SK-N-SH treated with all-trans-retinoic acid at 6 μM for 48 hours (cell line): ENCODE data around the gene XRN1.

Experiments
- ATAC-seq: fragments of 200-7000 bp; cut with Tn5 transposase; 3 replicates; pipeline ENCODE4 v1.9.1; 2020; ENCODE audit warnings: mild to moderate bottlenecking, moderate library complexity
- ARNTL ChIP-seq: fragments of 450-650 bp; formaldehyde crosslinking; IDR thresholded peaks from 2 replicates; pipeline ENCODE4 v1.5.0; 2020; ENCODE audit warnings: low read depth, mild to moderate bottlenecking, moderate library complexity, borderline replicate concordance
- BACH2 ChIP-seq: fragments of 250-450 bp; sonication (Bioruptor Pico); IDR thresholded peaks from 2 replicates; pipeline ENCODE4 v1.9.0; 2021; ENCODE audit warnings: mild to moderate bottlenecking, borderline replicate concordance
- CREB5 ChIP-seq: fragments of 250-450 bp; sonication (Bioruptor Pico); IDR thresholded peaks from 2 replicates; pipeline ENCODE4 v1.5.1; 2020; ENCODE audit warnings: low read depth, mild to moderate bottlenecking, moderate library complexity
- CSDC2 ChIP-seq: fragments of 250-450 bp; sonication (Bioruptor Pico); IDR thresholded peaks from 2 replicates; pipeline ENCODE4 v1.5.0; 2020; ENCODE audit warnings: mild to moderate bottlenecking, moderate library complexity
- CSRNP3 ChIP-seq: fragments of 250-450 bp; sonication (Bioruptor Pico); IDR thresholded peaks from 2 replicates; pipeline ENCODE4 v1.5.1; 2021; ENCODE audit warnings: mild to moderate bottlenecking, moderate library complexity
- GLIS3 ChIP-seq: fragments of 250-450 bp; sonication (Bioruptor Pico); IDR thresholded peaks from 2 replicates; pipeline ENCODE4 v1.5.0; 2020; ENCODE audit warnings: mild to moderate bottlenecking, moderate library complexity
- ISL1 ChIP-seq: fragments of 250-450 bp; sonication (Bioruptor Pico); IDR thresholded peaks from 2 replicates; pipeline ENCODE4 v2.1.2; 2022; ENCODE audit warnings: mild to moderate bottlenecking, moderate library complexity
- OSR1 ChIP-seq: fragments of 250-450 bp; sonication (Bioruptor Pico); IDR thresholded peaks from 2 replicates; pipeline ENCODE4 v1.8.0; 2022; ENCODE audit warnings: moderate library complexity, mild to moderate bottlenecking, inconsistent platforms
- PATZ1 ChIP-seq: fragments of 250-450 bp; sonication (Bioruptor Pico); IDR thresholded peaks from 2 replicates; pipeline ENCODE4 v1.8.0; 2020; ENCODE audit warnings: mild to moderate bottlenecking, moderate library complexity, borderline replicate concordance
- POU6F1 ChIP-seq: fragments of 250-450 bp; sonication (Bioruptor Pico); IDR thresholded peaks from 2 replicates; pipeline ENCODE4 v1.8.0; 2021; ENCODE audit warnings: low read depth, mild to moderate bottlenecking, moderate library complexity, borderline replicate concordance
- RARB ChIP-seq: fragments of 250-450 bp; sonication (Bioruptor Pico); IDR thresholded peaks from 2 replicates; pipeline ENCODE4 v1.8.0; 2021; ENCODE audit warnings: mild to moderate bottlenecking, moderate library complexity
- SNAI2 ChIP-seq: fragments of 250-450 bp; sonication (Bioruptor Pico); IDR thresholded peaks from 2 replicates; pipeline ENCODE4 v1.5.0; 2020; ENCODE audit warnings: mild to moderate bottlenecking, moderate library complexity
- TCF4 ChIP-seq: fragments of 250-450 bp; sonication (Bioruptor Pico); IDR thresholded peaks from 2 replicates; pipeline ENCODE4 v1.8.0; 2021; ENCODE audit warnings: mild to moderate bottlenecking, moderate library complexity, borderline replicate concordance
- TSHZ2 ChIP-seq: fragments of 250-450 bp; sonication (Bioruptor Pico); IDR thresholded peaks from 2 replicates; pipeline ENCODE4 v1.5.0; 2020; ENCODE audit warnings: mild to moderate bottlenecking, moderate library complexity
- ZC3H10 ChIP-seq: fragments of 250-450 bp; sonication (Bioruptor Pico); IDR thresholded peaks from 2 replicates; pipeline ENCODE4 v1.5.1; 2021; ENCODE audit warnings: mild to moderate bottlenecking, moderate library complexity
- ZFP30 ChIP-seq: fragments of 450-650 bp; formaldehyde crosslinking; IDR thresholded peaks from 2 replicates; pipeline ENCODE4 v1.5.0; 2022; ENCODE audit warnings: mild to moderate bottlenecking, moderate library complexity
- ZNF565 ChIP-seq: fragments of 450-650 bp; formaldehyde crosslinking; conservative IDR thresholded peaks from 2 replicates; pipeline ENCODE4 v1.5.0; 2020; ENCODE audit warnings: low read depth, mild to moderate bottlenecking, moderate library complexity
- ZNF70 ChIP-seq: fragments of 450-650 bp; formaldehyde crosslinking; IDR thresholded peaks from 2 replicates; pipeline ENCODE4 v1.5.0; 2020; ENCODE audit warnings: mild to moderate bottlenecking, moderate library complexity

The XRN1 gene

GRCh38 chr3:142468456-142468855, 20.6 kb upstream of the XRN1 start:
- ATAC-seq, result no peak
- TF ChIP-seq CSRNP3 (CRISPR knock-in tag), result no peak
- TF ChIP-seq PATZ1 (CRISPR knock-in tag), result no peak
- no peak for TF ChIP-seq OSR1 (CRISPR knock-in tag)
- TF ChIP-seq, all 23 proteins: peak for 0

- no peak for ATAC-seq
- TF ChIP-seq ISL1 (CRISPR knock-in tag) (no peak), ZC3H10 (CRISPR knock-in tag) (no peak), BACH2 (CRISPR knock-in tag) (no peak), SNAI2 (CRISPR knock-in tag) (no peak), CSDC2 (CRISPR knock-in tag) (no peak), POU6F1 (CRISPR knock-in tag) (no peak), OSR1 (CRISPR knock-in tag) (no peak), GLIS3 (no peak), ZFP30 (CRISPR knock-in tag) (no peak), CSRNP3 (CRISPR knock-in tag) (no peak), CREB5 (no peak), TCF4 (CRISPR knock-in tag) (no peak), ZNF70 (CRISPR knock-in tag) (no peak), ARNTL (CRISPR knock-in tag) (no peak), RARB (CRISPR knock-in tag) (no peak), TSHZ2 (CRISPR knock-in tag) (no peak)
Observed at GRCh38 chr3:142467768-142468167, 19.9 kb upstream of the XRN1 start.

- ATAC-seq, result no peak
- TF ChIP-seq ARNTL (CRISPR knock-in tag), result no peak
Observed at GRCh38 chr3:142460689-142461088, 12.9 kb upstream of the XRN1 start.

GRCh38 chr3:142459929-142460328, 12.1 kb upstream of the XRN1 start:
- no peak for ATAC-seq
- TF ChIP-seq ZNF565 (CRISPR knock-in tag), result no peak
- TF ChIP-seq OSR1 (CRISPR knock-in tag), result no peak
- TF ChIP-seq CSRNP3 (CRISPR knock-in tag), result no peak
- TF ChIP-seq RARB (CRISPR knock-in tag), result no peak
- TF ChIP-seq ZFP30 (CRISPR knock-in tag), result no peak
- no peak for TF ChIP-seq ARNTL (CRISPR knock-in tag)
- TF ChIP-seq CREB5, result no peak
- no peak for TF ChIP-seq TSHZ2 (CRISPR knock-in tag)
